Measurements from ENCODE around the gene UNC5C.

DNA sequence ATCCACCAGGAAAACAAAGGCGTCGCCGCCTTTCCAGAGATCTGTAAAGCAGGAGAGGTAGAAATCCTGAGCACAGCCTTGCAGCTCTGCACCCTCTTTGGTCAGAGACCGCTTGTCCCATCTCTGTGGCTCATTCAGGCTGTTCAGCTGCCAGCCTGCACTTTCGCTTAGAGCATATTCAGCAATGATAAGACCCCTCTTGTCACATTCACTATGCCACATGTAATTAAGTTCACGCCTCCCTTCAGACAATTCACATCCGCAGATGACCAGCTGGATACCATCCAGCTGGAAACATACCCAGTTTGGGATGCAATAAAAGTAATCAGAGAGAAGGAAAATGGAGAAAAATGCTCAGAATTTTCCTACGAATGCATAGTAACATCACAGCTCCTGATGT is 335.4 kb downstream of the UNC5C start:
- TF ChIP-seq, protein P1, sequence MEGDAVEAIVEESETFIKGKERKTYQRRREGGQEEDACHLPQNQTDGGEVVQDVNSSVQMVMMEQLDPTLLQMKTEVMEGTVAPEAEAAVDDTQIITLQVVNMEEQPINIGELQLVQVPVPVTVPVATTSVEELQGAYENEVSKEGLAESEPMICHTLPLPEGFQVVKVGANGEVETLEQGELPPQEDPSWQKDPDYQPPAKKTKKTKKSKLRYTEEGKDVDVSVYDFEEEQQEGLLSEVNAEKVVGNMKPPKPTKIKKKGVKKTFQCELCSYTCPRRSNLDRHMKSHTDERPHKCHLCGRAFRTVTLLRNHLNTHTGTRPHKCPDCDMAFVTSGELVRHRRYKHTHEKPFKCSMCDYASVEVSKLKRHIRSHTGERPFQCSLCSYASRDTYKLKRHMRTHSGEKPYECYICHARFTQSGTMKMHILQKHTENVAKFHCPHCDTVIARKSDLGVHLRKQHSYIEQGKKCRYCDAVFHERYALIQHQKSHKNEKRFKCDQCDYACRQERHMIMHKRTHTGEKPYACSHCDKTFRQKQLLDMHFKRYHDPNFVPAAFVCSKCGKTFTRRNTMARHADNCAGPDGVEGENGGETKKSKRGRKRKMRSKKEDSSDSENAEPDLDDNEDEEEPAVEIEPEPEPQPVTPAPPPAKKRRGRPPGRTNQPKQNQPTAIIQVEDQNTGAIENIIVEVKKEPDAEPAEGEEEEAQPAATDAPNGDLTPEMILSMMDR (optimal IDR thresholded peaks at IDR 0.05 in 1 of 3, IDR thresholded peaks at IDR 0.05 in 1 of 3, conservative IDR thresholded peaks at IDR 0.05 in 1 of 3; ENCODE audit: extremely low read depth in 1 of 3, insufficient read depth in 2 of 3, low read length in 3 of 3): no peak
- TF ChIP-seq EZH2 (IDR thresholded peaks at IDR 0.05; ENCODE audit: low read length): no peak

Data from keratinocyte (primary cell).